MM.1S (cell line): Measurements from ENCODE around the gene LRRC23.

ENCODE experiments used
- EZH2 ChIP-seq: fragments of 300-600 bp; sonication (generic); optimal IDR thresholded peaks from 2 replicates; pipeline ENCODE3; 2017; ENCODE audit warnings: low read depth, mild to moderate bottlenecking, antibody characterized with exemption, low read length, mixed read lengths
- EZH2phosphoT487 ChIP-seq: fragments of 300-600 bp; sonication (generic); IDR thresholded peaks from 2 replicates; pipeline ENCODE4 v1.6.1; 2018; ENCODE audit warnings: antibody characterized with exemption, low read length
- TF ChIP-seq, protein P1 (sequence below): fragments of 300-600 bp; sonication (generic); IDR thresholded peaks from 2 replicates; pipeline ENCODE4 v1.5.1; 2016; ENCODE audit warnings: antibody characterized with exemption, low read length, mixed read lengths

DNA sequence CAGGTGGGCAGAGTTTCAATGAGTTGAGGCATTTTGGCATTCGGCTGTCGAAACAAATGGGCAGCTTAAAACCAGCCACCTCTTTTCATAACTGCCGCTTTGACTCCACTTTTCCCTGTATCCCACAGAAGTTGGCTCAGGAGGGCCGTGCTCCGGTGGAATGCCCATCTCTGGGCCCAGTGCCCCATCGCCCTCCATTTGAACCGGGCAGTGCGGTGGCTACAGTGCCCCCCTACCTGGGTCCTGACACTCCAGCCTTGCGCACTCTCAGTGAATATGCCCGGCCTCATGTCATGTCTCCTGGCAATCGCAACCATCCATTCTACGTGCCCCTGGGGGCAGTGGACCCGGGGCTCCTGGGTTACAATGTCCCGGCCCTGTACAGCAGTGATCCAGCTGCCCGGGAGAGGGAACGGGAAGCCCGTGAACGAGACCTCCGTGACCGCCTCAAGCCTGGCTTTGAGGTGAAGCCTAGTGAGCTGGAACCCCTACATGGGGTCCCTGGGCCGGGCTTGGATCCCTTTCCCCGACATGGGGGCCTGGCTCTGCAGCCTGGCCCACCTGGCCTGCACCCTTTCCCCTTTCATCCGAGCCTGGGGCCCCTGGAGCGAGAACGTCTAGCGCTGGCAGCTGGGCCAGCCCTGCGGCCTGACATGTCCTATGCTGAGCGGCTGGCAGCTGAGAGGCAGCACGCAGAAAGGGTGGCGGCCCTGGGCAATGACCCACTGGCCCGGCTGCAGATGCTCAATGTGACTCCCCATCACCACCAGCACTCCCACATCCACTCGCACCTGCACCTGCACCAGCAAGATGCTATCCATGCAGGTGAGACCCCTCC lies 34.0 kb downstream of the LRRC23 start:
- TF ChIP-seq, protein P1, sequence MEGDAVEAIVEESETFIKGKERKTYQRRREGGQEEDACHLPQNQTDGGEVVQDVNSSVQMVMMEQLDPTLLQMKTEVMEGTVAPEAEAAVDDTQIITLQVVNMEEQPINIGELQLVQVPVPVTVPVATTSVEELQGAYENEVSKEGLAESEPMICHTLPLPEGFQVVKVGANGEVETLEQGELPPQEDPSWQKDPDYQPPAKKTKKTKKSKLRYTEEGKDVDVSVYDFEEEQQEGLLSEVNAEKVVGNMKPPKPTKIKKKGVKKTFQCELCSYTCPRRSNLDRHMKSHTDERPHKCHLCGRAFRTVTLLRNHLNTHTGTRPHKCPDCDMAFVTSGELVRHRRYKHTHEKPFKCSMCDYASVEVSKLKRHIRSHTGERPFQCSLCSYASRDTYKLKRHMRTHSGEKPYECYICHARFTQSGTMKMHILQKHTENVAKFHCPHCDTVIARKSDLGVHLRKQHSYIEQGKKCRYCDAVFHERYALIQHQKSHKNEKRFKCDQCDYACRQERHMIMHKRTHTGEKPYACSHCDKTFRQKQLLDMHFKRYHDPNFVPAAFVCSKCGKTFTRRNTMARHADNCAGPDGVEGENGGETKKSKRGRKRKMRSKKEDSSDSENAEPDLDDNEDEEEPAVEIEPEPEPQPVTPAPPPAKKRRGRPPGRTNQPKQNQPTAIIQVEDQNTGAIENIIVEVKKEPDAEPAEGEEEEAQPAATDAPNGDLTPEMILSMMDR, result no peak
- TF ChIP-seq EZH2 (no peak), EZH2phosphoT487 (no peak)
